Activated CD8-positive, alpha-beta memory T cell treated with anti-CD3 and anti-CD28 coated beads, Interleukin-2, amount 50 U/mL, for 48 hours (primary cell): ENCODE measurements around the gene BAAT.
"Not testable (repeated sequence)": the region's sequence is repeated elsewhere in the genome, so short reads cannot be mapped to it uniquely, and the experiment has no call there.

Experiments used
- DNase-seq: peaks from one replicate; pipeline ENCODE4 v3.0.0-alpha.2; 2020

The BAAT gene

DNA sequence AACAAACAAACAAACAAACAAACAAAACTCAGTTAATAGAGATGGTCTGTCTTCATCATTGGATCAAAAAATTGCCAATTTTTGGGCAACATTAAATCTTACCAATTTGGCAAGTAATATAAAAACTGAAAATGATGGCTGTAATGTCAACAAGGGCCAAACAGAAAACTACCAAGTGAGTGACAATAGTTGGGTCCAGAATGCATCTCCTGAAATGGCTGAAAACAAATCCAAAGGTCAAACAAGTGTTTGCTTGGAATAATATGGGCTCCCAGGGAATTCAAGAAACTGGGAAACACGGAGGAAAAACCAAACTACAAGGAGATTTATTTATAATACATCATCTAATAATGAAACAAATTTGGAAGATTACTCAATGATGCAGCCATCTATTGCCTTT lies 25.1 kb downstream of the BAAT start:
- DNase-seq = no peak

DNA sequence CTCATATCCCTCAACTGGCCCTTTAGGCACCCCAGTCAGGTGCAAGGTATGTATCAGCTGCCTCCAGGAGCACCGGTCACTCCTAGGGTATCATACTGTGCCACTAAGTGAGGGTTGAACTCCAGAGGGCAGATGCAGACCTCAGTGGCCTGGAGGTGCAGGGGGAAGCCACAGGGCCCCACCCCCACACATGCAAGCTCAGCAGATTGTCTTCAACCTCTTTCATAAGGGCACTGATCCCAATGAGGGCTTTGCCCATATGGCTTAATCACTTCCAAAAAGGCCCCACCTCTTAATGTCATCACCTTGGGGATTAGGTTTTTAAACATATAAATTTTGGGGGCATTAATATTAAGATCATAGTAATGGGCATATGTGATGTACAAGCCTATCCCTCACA lies 28.2 kb downstream of the BAAT start:
- no peak for DNase-seq

DNA sequence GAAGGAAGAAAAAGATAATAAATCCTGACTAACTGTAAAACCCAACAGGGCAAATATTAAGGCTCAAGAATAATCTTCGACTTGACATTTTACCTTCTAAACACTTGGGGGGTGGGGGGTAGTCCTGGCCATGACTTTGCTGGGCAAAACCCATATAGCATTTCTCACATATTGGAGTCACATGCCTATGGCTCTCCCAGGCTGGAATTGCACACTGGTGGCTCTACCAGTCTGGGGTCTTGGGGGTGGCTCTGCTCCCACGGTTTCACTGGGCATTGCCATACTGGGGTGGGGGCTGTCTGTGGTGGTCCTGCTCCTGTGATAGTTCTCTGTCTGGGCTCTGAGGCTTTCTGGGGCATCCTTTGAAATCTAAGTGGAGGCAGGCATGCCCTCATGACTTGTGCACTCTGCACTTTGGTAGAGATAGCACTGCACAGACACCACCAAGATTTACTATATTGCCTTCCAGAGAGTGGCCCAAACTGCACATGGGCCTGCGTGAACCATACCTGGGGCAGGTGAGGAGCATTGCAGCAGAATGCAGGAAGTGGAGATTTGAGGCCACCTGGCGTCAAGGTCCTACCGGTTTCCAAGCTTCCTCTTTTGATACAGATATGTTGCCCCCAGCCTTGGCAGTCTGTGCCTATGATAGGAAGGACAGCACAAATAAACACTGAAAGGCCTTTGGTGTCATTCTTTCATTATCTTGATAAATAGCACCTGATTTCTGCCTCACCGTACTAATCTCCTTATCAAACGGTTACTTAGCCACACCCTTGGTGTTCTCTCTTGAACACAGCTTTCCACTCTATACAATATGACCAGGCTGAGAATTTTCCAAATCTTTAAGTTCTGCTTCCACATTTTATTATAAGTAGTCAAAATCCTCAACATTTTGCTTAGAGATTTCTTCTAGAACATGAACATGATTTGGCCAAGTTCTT lies 29.8 kb downstream of the BAAT start:
- no peak for DNase-seq

DNA sequence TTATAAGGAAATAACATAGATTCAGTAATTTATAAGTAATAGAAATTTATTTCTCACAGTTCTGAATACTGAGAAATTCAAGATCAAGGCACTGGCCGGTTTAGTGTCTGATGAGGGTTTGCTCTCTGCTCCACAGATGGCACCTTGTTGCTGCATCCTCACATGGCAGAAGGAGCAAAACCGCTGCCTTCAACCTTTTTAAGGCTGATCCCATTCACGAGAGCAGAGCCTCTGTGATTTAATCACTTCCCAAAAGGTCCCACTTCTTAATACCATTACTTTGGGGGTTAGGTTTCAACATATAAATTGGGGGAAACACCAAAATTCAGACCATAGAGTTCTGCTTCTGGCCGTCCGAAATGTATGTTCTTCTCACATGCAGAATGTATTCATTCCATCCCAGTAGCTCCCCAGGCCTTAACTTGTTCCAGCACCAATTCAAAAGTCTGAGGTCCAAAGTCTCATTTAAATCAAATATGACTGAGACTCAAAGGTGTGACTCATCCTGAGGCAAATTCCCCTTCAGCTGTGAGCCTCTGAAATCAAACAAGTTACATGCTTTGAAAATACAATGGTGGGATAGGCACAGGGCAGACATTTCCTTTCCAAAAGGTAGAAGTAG lies 30.6 kb downstream of the BAAT start:
- DNase-seq = no peak

DNA sequence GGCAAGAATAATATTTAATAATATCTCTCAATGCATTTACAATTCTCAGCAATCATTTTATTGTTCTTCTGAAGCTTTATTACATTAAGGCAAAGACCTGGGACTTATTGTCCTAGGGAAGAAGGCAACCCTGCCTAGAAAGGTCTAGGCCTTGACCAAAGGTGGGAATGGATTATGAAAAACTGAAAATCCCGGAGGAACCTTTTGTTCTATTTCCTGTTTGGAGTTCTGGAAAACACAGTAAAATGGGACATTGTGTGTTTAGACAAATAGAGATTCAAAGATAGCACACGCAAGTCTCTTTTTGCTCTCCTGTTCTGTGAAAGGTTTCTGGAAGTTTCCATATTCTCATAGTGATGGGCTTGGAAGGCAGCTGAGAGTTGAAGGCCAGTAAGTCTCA lies 31.1 kb downstream of the BAAT start:
- no peak for DNase-seq

DNA sequence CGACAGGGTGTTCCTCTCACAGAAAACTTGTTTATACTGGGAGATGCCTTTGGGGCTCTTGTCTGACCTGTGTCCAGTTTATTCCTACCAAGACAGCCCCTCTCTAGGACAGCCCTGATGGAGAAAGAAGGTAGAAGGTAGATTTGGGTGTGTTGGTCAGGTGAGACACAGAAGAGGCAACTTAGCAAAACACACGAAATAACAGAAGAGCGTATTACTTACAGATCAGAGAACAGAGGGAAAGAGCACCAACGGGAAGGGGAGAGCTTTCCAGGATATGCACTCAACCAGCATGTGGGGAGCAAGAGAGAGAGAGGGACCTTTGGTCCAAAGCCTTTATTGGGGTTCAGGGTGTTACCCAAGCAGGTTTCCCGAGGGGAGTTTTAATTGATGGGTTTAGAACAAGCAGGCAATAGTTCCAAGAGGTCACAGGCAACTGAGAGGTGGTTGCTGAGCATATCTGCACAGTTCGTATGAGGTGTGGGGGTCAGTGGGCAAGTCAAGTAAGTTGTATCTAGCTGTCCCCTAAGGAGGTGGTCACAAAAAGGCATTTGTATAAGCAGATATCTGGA lies 31.8 kb downstream of the BAAT start:
- no peak for DNase-seq

DNA sequence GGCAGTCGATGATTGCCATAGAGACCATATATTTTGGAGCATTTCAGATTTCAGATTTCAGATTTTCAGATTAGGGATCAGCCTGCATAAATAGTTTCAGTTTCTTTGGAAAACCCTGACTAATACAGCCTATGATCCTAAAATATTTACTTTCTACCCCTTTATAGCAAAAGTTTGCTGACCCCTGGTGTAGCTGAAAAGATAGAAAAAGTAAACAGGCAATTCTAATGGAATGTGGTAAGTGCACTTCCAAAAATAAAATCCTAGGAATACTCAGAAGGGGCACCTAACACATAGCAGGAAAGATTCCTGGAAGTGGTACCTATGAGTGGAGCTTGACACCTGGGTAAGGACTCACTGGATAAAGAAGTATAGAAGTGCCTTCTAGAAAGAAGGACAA lies 34.5 kb downstream of the BAAT start:
- no peak for DNase-seq

DNA sequence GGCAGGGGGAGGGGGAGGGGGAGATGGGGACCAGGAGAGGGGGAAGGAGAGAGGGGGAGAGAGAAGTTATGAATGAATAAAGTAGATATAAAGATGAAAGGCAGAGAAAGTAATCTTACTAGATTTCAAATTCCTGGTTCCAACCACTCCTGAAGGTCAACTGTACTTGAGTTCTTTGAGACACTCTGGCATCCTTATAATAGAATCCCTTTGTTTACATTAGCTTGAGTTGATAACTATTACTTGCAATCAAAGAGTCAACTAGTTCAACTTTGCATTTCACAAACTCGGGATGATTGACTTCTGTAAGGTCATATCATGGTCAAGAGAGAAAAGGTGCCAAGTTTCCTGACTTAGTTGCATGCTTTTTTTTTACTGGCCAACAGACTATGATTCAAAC lies 42.2 kb downstream of the BAAT start:
- no peak for DNase-seq

DNA sequence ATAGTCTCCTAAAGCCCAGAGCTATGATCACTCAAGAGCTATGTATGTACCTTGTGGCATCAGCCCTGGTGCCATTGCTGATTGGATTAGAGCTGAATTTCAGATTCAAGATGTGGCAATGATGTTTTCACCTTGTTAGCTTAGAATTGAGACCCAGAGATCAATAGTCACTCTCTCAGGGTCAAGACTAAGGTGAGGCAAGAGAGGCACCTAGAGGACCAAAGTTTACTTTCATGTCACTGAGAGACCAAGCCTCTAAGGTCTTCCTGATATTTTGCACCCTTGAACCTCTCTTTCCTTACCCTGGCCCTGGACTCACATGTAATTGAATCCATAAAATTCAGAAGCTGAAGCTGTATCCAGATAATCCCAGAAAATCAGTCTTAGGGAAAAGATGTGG lies 42.8 kb downstream of the BAAT start:
- DNase-seq = no peak

DNA sequence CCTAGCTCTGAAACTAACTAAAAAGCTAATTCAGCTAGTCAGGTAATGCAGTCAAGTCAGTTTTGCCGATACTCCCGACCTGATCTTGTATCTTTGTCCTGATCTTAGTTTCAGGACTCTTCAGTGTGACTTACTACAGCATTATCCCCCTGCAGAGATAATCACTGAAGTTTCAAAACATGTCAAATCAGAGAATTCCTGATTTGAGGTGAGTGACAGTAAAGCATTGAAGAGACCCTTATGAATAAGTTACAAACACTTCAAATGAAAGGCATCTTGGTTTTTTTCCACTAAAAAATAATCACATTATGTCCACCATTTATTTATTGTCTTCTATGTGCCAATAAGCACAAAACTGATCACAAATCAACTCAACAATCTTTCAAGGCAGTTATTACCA lies 47.6 kb downstream of the BAAT start:
- no peak for DNase-seq

DNA sequence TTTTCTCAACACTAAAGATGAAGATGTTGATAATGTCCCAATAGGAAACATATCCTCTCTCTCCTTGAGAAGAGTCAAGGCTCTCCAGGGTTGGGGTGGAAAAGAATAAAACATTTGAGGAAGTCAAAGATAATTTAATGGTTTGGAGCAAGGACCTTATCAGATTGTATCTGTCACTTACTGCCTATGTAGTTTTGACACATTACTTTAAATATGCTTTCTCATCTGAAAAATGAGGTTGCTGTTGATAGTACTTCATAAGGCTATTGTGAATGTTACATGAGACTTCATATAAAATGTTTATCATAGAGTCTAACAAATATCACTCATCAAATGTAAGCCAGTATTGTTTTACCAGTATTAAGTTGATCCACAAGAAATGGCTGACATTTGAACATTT lies 48.7 kb downstream of the BAAT start:
- DNase-seq = no peak

DNA sequence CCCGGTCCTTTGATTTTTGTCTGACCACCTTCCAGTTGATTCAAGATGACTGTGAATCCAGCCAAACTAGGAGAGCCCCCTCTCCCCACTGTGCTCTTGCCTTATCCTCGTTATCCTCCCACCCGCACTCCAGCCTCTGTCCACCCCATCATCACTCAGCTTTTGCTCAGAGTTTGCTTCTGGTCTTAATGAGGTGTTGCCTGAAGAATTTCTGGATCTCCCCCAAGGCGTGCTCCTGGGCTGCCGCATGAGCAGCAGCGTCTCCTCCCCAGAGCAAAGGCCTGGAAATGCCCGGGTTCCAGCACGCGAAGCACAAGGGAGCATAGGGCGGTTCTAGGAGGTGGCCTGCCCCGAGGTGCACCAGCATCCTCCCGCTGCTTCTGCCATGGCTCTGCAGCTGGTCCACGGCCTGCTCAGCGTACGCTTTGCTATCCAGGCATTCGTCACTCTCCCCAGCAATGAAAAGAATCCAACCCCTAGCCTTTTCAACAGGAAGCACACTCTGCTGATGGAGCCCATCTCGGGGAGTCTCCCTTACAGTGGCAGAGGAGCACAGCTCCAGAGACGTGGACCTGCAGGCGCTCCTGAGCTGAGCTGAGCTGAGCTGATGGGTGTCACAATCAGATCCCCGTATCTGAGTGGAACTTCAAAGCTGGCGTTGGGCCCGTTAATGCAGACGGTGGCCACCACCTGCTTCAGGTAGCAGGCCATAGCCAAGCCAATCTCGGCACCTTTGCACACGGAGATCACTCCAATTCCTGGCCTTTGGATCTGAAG lies 50.7 kb downstream of the BAAT start:
- DNase-seq = no peak

DNA sequence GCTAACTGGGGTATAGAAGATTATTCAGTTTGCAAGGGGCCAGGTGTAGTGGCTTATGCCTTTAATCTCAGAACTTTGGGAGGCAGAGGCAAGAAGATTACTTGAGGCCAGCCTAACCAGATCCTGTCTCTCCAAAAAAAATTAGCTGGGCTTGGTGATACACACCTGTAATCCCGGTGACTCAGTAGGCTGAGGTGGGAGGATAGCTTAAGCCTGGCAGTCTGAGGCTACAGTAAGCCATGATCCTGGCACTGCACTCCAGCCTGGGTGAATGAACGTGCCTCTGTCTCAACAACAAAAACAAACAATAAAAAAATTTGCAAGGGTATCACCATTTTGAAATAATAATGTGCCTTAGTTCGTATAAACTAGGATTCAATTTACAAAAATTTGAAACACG lies 51.3 kb downstream of the BAAT start:
- DNase-seq = no peak

DNA sequence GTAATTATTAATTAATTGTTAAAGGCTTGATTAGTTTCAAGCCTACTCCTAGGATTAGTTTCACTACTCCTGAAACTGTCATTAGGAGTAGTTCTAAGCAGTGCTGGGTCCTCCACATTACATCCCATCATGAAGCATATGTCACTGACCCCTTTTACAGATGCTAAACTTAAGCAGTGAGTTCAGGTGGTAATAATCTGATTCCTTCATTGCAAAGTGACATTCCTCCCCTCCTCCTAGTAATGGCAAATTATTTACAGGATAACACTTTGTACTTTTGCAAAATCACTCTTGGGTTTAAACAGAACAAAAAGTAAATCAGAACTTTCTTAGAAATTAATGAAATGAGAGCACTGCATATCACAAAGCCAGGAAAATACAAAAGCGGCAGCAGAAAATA lies 52.4 kb downstream of the BAAT start:
- DNase-seq = no peak

DNA sequence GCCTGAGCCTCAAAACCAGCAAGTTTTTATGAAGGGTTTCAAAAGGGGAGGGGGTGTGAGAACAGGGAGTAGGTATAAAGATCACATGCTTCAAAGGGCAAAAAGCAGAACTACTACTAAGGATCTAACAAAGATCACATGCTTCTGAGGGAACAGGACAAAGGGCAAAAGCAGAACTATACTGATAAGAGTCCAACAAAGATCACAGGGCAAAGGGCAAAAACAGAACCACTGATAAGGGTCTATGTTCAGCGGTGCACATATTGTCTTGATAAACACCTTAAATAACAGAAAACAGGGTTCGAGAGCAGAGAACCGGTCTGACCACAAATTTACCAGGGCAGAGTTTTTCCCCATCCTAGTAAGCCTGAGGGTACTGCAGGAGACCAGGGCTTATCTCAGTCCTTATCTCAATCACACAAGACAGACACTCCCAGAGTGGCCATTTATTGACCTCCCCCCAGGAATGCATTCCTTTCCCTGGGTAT lies 57.3 kb downstream of the BAAT start:
- not testable (repeated sequence) for DNase-seq

DNA sequence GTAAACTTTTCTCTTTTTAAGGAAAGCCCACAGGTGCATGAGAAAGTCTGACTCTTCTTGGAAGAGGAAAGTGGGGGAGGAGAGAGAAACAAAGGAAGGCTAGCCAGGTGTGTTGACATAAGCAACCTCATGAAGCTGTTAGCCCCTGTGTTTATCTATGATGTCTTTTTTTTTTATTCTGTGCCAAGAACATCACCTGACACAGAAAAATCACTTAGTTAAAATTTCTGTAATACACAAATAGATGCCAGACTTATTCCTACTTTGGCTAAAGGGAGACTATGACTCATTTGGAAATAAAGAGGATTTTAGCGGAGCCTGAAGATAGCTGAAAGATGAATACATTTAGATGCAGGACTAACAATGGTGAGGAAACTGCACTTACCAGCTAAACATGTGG lies 58.3 kb downstream of the BAAT start:
- DNase-seq = no peak

DNA sequence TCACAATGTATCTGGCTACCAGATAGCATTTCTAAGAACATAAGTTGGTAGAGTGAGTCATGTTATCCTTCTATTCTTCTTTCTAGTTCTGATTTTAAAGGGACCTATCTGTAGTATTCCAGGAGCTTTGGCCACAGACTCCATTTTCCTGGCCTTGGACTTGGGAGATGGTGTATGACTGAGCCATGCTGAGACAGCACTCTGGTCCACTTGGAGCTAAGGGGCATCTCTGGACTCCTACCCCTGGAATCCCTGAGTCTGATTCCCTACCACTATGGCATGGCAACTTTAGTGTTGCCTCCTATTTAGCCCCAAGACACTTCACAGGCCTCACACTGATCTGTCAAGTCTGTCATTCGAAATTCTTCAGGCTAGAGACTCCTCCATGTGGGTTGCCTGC lies 58.8 kb downstream of the BAAT start:
- DNase-seq = no peak

DNA sequence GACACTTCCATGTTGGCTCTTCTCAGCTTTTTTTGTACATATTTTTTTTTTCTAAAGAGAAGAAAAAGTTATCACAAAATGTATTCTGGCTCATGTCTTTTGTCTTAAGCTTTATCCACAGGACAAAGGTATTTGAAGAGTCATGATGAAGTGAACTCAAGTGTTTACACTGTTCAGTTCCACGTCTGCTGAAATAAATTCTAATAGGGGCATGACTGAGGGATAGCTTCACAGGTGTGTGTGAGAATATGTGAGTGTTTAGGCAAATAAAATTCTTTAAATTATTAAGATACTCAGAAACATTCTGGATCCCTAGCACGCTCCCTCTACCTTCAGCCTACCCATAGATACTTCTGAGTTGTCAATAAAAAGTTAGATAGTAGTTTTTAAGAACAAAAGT lies 59.8 kb downstream of the BAAT start:
- no peak for DNase-seq

DNA sequence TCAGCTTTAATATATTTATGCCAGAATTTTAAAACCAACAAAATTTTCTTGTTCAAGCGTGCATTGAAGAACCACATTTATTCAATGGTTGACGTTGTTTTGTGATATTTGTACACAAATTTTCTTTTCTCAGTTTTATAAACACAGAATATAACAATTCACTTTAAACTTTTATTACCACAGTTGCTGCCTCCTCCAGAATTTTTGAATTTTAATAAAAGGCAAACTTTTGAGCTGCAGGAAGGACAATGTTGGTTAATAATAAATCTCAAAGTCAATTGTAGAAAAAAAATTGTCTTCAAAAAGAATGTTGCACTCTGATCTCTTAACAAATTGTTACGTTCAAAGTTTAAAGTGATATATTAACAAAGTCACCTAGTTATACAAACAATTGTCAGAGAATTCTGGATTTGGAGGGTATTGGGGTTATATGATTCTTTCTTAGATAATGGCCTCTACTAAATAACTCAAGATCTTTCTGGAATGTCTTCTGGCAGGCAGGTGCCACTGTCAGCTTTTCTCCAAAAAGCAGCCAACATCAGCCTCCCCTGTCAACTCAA lies 60.5 kb downstream of the BAAT start:
- DNase-seq = no peak

DNA sequence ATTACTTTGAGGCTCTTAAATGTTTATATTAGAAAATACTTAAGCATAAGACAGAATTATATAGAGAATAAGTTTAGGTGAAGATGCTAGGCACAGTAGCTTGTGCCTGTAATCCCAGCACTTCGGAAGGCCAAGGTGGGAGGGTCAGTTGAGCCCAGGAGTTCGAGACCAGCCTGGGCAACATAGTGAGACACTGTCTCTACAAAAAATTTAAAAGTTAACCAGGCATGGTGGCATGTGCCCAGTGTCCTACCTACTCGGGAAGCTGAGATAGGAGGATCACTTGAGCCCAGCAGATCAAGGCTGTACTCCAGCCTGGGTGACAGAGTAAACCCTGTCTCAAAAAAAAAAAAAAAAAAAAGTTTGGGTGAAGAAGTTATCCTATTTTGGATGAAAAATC lies 61.7 kb downstream of the BAAT start:
- DNase-seq = no peak

DNA sequence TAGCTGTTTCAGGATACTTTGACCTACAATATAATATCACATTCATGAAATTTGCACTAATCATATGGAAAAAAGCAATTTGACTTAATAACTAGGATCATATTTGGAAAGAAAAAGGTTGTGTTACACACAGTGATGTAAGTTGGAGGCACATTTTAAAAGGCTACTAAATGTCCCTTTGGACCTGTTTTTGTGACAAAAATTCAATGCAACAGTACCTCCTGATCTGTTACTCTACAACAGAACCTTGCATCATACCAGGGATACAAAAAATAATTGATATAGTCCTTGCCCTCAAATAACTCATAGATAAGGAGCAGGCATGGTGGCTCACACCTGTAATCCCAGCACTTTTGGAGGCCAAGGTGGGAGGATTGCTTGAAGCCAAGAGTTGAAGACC lies 67.1 kb downstream of the BAAT start:
- no peak for DNase-seq

DNA sequence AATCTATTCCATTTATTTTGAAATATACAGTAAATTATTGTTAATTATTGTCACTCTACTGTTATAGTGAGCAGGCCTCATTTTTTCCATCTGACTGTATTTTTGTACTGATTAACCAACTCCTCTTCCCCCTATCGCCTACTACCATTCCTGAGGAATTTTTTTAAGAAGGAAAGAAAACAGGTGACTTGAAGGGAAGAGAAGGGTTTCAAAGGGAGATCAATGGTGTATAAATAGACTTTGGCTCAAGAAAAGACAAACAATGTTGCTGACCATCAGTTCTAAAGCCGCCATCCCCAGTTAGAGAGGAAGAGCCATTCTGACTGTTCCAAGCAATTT lies 69.7 kb downstream of the BAAT start:
- no peak for DNase-seq

DNA sequence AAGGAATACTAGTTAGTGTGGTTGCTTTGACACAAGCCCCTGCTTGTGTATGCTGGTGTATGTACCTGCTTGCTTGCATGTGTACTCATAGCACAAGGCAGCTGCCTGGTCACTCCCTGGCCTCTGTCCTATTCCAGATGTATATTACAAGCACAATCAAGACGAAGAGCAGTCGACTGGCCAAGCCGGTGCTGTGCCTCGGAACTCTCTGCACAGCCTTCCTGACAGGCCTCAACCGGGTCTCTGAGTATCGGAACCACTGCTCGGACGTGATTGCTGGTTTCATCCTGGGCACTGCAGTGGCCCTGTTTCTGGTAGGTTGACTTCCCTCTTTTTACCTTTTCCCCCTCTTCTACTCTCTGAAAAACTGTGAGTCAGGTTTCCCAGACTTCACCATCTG lies 72.1 kb downstream of the BAAT start:
- no peak for DNase-seq
